ENCODE measurements around the gene DBP.

- TF ChIP-seq CTCF (conservative IDR thresholded peaks at IDR 0.05 in 1 of 2, IDR thresholded peaks at IDR 0.05 in 1 of 2; ENCODE audit: extremely low read depth in 1 of 2, insufficient read depth in 1 of 2, low read depth in 1 of 2, low read length in 2 of 2) (no peak), EZH2 (IDR thresholded peaks at IDR 0.05; ENCODE audit: borderline replicate concordance, low read length) (no peak)
Measured at GRCh38 chr19:48668332-48668731, 31.2 kb upstream of the DBP start.

Data from mammary epithelial cell (primary cell).